Esophagus squamous epithelium (tissue), 4 donors: Measurements from ENCODE around the gene ARL10.

Experiments
- POLR2A ChIP-seq, 4 donors: fragments of 450-650 bp; IDR thresholded peaks; one replicate each; pipeline ENCODE4 v1.6.1; 2017; ENCODE audit warnings: antibody characterized with exemption in 4 of 4, mild to moderate bottlenecking in 4 of 4, moderate library complexity in 3 of 4
- TF ChIP-seq, protein P1 (sequence below), 6 experiments: fragments of 450-650 bp in 4 of 6; fragments of 200-600 bp in 2 of 6; sonication (generic) in 2 of 6; IDR thresholded peaks; one replicate each; pipeline ENCODE4 v1.5.1; 2016 to 2019; ENCODE audit warnings: antibody characterized with exemption in 6 of 6, mild to moderate bottlenecking in 4 of 6, moderate library complexity in 4 of 6

DNA sequence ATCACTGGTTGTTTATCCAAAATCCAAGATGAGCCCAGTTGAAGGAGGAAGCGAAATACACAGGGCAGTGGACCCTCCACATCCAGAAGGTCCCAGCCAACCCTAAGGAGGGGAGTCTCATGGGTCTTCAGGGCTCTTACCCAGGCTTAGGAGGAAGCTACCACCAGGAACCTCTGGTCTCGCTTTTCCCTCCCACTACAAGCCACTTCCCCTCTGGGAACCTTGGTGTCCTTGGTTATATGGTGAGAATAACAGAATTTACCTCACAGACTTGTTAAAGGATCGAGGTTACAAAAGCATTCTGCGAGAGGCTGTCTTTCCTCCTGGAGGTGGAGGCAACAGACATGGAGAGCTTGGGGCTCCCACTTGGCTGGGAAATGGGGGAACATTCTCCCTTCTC, 26.7 kb downstream of the ARL10 start:
- TF ChIP-seq, protein P1, sequence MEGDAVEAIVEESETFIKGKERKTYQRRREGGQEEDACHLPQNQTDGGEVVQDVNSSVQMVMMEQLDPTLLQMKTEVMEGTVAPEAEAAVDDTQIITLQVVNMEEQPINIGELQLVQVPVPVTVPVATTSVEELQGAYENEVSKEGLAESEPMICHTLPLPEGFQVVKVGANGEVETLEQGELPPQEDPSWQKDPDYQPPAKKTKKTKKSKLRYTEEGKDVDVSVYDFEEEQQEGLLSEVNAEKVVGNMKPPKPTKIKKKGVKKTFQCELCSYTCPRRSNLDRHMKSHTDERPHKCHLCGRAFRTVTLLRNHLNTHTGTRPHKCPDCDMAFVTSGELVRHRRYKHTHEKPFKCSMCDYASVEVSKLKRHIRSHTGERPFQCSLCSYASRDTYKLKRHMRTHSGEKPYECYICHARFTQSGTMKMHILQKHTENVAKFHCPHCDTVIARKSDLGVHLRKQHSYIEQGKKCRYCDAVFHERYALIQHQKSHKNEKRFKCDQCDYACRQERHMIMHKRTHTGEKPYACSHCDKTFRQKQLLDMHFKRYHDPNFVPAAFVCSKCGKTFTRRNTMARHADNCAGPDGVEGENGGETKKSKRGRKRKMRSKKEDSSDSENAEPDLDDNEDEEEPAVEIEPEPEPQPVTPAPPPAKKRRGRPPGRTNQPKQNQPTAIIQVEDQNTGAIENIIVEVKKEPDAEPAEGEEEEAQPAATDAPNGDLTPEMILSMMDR (IDR thresholded peaks at IDR 0.05) = no peak
- TF ChIP-seq POLR2A (IDR thresholded peaks at IDR 0.05) = no peak
